NCI-H128 (cell line): ENCODE measurements around the gene C19orf47.
"Not testable (repeated sequence)": the region's sequence is repeated elsewhere in the genome, so short reads cannot be mapped to it uniquely, and the experiment has no call there.

Source experiments
- DNase-seq: peaks from one replicate; lab custom pipeline; 2025; ENCODE audit not compliant: unreplicated experiment; lab: John Stamatoyannopoulos, UW

The C19orf47 gene

DNA sequence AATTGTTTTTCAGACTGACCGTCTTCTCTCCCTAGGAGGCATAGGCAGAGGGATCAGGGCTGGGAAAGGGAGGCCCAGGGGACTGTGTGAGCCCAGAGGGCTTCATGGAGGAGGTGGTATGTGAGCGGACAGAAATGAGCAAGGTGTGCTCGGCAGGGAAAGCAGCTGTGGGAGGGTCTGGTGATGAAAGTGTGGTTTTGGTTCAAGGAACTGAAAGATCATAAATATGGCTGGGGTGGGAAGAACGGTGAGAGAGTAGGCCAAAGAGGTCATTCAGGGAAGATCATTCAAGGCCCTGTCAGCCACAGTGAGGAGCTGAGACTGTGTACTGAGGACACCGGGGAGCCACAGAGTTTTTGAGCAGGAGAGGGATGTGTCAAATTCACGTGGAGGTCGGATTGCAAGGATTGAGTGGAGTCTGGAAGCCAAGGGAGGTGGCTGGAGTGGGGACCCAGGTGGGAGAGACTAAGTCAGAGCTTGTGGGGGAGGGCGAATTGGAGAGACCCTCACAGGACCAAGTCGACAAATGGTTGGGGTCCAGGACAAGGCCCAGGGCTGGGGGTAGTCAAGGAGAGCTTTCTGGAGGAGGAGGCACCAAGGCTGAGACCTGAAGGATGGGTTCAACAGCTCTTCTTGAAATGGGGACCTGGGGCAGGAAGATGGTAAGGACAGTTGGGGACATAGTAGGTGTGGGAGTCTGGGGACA lies 7.9 kb upstream of the C19orf47 start:
- no peak for DNase-seq

DNA sequence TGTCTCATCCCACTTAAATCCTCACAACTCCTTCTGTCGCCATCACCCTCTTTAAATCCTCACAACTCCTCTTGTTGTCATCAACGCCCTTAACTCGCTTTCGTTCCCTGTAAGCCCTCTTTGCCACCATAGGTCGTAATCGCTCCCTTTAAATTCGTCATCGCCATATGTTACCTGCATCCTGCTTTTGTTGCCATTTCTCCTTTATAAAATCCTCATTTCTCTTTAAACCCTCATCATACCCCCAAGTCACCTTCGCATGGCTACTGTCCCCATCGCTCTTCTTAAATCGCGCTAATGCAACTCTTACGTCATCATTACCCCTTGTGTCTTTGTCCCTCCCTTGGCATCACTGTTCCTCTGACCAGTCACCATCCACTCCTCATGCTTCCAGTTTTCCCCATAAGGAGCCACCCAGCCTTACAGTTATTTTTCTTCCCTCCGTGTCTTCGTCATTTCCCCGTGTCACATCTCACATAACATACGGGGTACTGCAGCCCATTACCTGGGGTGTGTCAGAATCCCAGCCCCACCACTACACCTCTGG lies 837 bp upstream of the C19orf47 start:
- DNase-seq = no peak

DNA sequence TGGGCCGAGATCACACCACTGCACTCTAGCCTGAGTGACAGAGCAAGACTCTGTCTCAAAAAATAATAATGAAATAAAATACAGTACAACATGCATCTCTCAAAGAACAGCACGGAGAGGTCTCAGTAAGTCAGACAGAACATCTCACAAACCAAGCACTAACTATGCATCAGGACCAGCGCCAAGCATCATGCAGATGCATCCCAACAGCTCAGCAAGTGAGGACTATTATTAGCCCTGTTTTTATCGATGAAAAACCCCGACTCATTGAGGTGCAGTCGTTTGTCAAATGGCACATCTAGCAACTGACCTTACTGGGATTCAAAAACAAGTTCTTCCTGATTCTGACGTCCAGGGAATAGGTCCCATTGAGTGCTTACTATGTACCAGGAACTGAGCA lies 3.8 kb downstream of the C19orf47 start:
- no peak for DNase-seq

DNA sequence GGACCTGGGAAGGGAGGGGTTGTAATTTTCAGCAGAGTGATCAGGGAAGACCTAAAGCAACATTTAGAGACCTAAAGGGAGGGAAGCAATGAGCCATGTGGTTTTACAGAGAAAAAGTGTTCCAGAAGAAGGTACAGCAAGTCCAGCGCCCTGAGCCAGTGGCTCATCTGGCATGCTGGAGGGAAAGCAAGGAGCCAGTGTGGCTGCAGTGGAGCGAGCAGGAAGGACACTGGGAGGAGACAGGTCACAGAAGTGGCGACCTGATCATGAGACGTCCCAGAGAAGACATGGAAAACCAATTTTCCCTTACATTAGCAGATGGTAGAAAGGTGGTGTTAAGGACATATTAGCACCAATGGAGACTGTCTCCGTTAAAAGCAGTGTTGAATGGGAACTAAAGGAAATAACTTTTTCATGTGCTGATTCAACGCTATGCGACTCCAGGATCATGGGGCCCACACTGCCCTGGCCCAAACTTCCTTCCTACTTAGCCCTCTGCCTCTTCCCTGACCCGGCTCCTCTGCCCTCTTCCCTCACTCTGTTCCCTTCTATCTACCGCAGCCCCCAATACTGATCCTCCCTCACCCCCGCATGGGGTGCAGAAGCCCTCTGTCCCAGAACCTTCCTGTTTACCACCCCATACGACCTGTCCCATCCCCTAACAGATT lies 5.4 kb downstream of the C19orf47 start:
- no peak for DNase-seq

DNA sequence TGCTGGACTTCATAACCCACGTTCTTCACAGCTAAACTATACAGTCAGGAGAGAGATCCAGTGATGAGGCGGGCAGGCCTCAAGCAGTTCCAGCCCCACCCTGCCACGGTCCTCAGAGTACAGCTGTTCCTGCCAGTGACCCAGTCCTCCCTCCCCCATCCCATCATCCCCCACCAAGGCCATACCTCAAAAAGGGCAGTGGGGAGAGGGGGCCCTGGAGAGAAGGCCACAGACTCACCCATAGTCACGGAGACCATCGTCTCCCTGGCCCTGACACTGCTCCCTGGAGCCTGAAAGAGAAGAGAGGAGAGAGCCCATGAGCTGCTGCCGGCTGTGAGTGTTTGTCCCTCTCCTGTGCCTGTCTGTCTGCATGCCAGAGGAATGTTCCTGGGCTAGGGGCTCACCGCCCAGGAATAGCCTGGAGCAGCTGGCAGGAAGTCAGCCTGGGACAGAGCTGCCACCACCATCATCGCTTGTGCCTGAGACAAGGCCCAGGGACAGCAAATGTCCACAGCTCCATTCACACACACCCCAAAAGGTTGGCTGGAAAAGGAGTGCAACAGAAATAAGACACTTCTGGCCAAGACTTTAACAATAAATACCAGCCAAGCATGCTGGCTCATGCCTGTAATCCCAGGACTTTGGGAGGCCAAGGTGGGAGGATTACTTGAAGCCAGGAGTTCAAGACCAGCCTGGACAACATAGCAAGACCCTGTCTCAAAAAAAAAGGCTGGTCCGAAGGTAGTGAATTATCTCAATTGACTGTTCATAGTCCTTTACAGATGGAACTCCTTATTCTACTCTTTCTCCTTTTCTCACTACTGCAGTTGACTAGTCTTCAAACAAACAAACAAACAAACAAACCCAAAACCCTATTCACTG lies 6.4 kb downstream of the C19orf47 start:
- DNase-seq = no peak

DNA sequence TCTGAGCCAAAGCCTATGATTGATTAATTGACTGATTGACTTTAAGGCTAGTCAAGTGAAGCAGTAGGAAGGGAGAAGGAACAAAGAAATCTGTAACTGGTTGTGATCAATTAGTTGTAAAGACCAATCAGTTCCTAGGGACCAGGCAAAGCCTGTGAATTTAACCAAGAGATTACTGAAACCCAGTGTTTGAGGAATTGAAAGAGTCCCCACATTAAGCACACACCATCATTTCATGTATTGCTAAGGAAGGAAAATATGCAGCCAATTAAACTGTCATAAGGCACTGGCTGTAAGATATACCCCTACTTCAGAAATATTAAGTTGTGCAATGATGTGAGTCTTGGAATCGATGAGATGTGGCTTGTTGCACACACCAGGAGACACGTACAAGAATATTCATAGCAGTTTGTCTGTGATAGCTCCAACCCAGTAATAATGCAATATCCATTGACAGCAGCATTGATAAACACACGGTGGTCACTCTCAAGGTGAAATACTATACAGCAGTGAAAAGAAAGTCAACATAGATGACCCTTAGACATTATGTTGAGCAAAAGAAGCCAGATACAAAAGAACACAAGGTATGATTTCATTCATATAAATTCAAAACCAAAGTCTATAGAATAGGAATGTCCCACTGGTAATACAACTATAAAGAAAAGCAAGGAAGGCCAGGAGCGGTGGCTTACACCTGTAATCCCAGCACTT lies 9.0 kb downstream of the C19orf47 start:
- no peak for DNase-seq

DNA sequence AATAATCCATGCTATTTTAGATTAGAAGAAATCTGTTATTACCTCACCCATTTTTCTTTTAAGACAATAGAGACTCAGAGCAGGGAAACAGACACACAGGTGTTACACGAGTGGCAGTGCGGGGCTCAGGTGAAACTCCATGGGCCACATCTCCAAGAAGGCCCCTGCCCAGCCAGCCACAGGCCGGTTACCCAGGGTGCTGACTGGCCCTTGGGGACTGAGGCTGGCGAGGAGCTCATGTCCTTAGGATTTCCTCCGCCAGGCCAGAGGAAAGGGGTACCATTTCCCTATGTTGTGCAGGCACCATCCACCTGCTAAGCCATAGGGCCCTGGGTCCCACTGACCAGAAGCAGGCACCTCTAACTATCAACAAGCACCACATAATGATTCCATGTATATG lies 10.6 kb downstream of the C19orf47 start:
- no peak for DNase-seq

DNA sequence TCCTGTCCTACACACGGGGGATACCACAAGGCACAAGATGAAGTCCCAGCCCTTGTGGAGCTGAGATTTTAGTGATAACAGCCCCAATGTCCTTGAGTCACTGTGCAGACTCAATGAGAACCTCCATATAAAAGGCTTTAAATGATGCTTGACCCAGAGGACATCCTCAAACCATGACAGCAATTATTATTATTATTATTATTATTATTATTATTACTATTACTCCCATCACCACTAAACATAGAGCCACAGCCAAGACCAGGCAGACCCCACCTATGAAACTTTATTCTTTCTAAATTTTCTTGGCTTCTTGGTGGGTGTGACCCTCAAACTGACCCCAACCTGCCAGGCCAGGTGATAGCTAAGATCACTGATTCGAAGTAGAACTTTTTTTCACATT lies 11.1 kb downstream of the C19orf47 start:
- DNase-seq = no peak

DNA sequence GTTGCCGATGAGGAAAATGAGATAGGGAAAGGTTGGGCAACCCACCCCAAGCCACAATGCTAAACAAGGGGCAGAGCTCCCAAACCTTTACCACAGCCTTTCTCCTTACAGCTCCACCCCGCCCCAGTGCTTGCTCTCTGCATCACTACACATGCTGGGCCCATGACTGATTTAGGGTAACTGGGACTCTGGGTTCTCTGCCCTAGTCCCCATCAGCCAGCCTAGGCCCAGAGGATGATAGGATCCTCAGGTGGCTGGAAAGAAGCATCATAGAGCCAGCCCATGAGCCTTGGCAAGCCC lies 11.6 kb downstream of the C19orf47 start:
- no peak for DNase-seq

DNA sequence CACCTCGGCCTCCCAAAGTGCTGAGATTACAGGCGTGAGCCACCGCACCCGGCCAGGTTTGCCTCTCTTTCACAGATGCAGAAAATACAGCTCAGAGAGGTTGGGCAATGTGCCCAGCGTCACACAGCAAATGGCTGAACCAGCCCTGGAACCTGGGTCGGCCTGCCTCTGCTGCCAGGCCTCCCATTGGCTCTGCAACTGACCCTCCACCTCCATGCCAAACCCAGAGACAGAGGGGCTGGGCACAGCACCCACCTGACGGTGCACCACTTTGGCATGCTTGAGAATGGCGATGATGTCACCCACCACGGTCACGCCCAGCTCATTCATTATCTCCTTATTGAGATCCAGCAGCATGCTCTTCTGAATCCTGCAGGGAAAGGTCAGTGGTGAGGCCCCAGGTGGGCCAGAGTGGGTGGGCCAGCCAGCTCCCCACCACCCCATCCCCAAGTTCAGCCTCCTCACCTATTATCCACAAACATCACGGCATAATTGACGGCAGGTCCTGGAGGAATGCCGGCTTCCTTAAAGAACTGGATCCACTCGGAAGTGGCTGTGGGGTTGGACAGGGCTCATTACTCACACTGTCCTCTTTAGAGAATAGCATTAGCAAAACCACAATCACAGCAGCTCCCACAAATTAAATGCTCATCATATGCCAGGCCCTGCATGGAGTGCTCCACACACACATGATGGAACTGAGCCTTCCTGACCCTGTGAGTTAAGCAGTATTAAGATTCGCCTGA lies 12.2 kb downstream of the C19orf47 start:
- no peak for DNase-seq

DNA sequence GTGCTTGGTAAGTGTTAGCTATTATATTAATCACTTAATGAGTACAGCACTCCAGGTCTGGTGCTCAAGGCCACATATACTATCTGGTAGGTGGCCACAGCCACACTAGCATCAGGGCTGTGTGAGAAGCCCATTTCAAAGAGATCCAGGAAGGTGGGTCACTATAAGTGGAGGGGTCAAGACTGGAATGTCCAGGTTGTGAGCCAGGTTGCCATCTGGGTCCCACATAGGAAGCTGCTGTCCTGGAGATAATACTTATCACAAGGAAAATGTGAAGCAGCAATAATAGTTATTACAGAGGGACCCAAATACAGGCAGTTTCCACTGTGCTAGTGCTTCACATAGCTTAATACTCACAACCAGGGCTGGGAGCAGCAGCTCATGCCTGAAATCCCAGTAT lies 13.1 kb downstream of the C19orf47 start:
- DNase-seq = no peak

DNA sequence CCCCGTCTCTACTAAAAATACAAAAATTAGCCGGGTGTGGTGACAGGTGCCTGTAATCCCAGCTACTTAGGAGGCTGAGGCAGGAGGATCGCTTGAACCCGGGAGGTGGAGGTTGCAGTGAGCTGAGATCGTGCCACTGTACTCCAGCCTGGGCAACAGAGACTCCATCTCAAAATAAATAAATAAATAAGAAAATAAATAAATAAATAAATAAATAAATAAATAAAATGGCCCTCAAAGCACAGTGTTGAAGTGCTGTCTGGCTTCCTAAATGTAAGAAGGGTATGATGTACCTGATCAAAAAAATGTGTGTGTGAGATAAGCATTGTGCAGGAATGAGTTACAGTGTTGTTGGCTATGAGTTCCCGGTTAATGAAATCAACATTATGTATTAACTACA lies 15.1 kb downstream of the C19orf47 start:
- not testable (repeated sequence) for DNase-seq

DNA sequence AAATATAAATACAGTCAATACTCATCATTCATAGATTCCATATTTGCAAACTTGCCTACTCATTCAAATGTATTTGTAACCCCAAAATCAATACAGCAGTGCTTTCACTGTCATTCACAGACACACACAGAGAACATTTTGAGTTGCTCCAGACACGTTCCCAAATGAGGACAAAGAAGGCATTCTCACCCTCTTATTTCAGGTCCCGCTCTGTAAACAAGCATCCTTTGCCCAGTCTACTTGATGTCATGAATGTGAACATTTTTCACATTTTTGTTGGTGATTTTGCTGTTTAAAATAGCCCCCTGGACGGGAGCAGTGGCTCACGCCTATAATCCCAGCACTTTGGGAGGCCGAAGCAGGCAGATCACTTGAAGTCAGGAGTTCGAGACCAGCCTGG lies 15.5 kb downstream of the C19orf47 start:
- DNase-seq = no peak

DNA sequence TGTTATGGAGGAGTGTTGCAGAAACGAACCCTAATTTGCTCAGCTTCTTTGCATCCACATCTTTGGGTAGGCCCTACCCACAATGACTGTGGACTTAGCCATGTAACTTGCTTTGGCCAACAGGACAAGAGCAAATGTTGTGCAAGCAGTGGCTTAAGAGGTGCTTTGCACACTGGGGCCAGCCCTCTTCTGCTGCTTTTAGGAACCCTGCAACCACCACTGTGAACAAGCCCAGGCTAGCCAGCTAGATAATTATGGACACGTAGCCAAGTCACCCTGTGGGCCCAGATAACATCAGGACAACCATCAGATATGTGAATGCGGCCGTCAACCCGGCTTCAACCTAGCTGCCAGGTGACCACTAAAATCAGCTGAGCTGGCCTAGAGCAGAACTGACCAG lies 17.1 kb downstream of the C19orf47 start:
- no peak for DNase-seq

DNA sequence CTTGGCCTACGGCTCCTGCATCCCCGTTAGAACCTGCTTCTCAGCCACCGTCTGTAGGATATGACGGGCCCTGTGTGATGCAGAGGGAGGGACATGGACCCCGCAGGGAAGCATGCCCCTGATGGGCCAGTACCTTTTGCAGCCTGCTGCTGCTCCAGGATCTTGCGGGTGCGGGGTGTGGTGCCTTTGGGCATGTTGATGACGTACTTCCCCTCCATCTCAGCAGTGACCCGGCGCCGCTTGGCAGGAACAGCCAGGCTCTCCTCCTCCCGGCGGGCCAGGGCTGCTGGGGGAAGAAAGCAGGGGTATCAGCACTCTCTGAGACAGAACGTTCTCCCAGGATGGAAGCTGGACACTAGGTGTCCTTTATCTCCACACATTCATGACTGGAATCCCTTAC lies 22.0 kb downstream of the C19orf47 start:
- no peak for DNase-seq

DNA sequence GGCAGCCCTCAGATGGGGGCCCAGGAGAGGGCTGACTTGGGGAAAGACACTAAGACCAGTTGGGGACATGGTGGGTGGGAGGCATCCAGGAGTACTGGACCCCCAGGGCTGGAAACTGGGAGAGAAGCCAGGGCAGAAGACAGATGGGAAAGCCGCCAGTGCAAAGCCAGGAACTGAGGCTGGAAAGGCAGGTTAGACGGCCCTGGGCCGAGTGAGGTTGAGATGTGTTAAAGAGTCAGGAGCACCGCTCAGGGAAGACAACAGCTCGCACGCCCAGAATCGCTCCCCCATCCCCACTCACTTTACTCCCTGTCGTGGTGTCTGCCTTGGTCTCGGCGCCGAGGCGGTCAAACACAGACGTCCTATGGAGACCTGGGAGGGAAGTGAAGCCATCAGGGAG lies 24.5 kb downstream of the C19orf47 start:
- DNase-seq = no peak

DNA sequence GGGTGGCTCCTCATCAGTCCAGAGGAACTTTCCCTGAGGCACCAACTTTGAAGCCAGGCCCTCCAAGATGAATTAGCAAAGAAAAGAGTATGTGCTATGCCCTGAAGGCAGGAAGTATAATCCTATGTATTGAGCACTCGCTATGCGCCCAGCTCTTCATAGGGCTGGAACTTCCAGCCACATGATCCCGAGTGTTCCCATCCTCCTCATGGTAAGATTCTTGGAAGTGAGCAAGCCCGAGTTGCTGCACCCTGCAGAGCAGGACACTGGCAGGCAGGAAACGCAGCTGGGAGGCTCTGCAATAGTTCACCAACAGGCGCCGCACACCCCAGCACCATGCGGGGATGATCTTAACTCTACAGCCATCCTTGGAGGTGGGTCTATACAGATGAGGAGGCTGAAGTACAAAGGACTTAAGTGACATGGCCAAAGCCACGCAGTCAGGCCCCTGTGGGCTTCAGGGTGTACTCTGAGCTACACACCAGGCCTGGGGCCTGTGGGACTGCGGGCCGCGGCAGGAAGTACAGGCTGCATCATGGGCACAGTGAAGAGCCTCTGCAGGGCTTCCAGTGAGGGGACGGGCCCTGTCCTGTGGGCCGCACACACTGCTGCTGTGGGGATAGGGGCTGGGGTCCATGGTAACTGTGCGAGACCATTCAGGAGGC lies 25.1 kb downstream of the C19orf47 start:
- no peak for DNase-seq

DNA sequence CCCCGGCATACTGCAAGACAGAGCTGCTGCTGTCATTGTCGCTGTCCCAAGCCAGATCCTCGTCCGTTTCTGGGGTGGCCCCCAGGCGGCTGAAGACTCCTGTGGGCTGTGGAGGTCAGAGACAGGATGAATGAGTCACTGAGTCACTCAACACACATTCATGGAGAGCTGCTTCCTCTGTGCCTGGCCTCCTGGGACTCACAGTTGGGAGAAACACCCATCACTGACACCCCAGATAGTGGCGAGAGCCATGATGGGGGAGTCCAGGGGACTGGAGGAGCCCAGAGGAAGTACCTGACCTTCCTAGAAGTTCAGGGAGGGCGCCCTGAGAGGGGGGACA lies 26.0 kb downstream of the C19orf47 start:
- DNase-seq = no peak

DNA sequence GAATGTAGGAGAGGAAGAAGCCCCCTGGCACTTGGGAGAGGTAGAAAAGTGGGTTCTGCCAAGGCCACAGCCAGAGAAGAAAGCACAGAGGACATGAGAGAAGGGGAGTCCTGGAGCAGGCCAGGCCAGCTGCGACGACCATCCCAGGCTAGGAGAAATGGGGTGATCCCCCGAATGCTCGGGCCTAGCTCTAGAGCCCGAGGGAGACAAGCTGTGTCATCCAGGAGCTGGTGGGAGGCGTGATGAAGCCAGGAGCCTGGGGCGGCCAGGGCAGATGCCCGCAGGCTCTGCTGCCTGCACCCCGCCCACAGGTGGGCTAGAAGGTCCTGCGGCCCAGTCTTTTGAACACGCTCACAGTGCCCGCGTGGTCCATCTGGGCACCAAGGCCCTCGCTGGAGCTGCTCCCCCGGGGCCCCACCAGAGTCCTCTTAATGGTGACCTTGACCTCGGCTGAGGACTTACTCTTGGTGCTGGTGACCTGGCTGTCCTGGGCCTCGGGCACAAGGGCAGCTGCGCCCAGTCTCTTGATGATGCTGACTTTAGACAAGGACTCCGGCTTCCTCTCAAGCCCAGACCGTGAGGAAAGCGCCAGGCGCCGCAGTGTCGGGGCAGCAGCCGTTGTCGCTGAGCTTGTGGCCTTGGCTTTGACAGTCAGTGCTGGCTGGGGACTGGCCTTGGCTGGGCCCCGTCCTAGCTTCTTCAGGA lies 26.5 kb downstream of the C19orf47 start:
- DNase-seq = no peak

DNA sequence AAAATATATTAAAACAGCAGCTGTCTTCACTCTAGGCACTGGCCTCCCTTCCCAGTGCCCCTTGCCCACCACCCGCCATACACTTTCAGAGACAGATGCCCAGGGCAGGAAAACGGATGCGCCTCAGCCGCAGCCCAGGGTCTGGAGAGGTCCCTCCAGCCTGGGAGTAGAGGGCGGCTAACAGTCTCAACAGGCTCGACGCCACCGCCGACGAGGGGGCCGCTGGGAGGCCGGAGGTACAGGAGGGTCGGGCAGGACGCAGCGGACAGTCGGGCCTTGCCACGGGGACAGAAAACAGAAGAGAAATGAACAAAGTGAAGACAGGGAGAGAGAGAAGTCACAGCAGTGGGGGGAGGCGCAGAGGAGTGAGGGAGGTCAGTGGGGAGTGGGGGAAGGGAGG lies 27.1 kb downstream of the C19orf47 start:
- DNase-seq = no peak
